GM19468 (cell line): ENCODE results near the gene SCNN1A.

Experiments used
- ATAC-seq: cut with Tn5 transposase; IDR thresholded peaks from one replicate; pipeline ENCODE4 v1.9.1; 2021; ENCODE audit warnings: mild to moderate bottlenecking, moderate library complexity, moderate number of reproducible peaks; ENCODE audit not compliant: unreplicated experiment; ENCODE audit errors: extremely low read depth

SCNN1A gene

GRCh38 chr12:6375269-6376078 lies at the start of gene SCNN1A:
SCNN1A (minus strand) TSS chr12:6375563; CDS start chr12:6374783, 780 bp downstream.
- ATAC-seq: no peak

- no peak for ATAC-seq
Measured at GRCh38 chr12:6424866-6425265, 49.5 kb upstream of the SCNN1A start.

- no peak for ATAC-seq
Measured at GRCh38 chr12:6424008-6424347, 48.6 kb upstream of the SCNN1A start.

- no peak for ATAC-seq
Measured at GRCh38 chr12:6423267-6424007, 48.1 kb upstream of the SCNN1A start.

GRCh38 chr12:6420364-6420763 lies 45.0 kb upstream of the SCNN1A start:
- ATAC-seq: no peak

DNA sequence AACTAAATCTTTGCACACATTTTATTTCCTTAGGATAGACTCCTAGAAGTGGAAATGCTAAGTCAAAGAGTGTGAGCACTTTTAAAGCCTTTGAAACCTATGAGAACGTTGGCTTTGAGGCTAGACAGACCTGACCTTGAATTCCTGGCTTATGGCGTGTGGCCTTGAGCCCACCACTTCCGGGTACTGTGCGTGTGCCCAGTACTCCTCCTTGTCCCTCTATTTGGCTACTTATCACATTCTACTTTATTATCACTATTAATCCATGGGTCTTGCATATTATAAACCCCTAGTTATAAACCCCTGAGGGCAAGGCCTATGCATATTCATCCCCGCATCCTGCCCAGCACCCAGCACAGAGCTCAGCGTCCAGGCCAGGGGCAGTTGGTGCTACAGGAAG lies 43.4 kb upstream of the SCNN1A start:
- no peak for ATAC-seq

- no peak for ATAC-seq
Measured at GRCh38 chr12:6416596-6416995, 41.2 kb upstream of the SCNN1A start.

DNA sequence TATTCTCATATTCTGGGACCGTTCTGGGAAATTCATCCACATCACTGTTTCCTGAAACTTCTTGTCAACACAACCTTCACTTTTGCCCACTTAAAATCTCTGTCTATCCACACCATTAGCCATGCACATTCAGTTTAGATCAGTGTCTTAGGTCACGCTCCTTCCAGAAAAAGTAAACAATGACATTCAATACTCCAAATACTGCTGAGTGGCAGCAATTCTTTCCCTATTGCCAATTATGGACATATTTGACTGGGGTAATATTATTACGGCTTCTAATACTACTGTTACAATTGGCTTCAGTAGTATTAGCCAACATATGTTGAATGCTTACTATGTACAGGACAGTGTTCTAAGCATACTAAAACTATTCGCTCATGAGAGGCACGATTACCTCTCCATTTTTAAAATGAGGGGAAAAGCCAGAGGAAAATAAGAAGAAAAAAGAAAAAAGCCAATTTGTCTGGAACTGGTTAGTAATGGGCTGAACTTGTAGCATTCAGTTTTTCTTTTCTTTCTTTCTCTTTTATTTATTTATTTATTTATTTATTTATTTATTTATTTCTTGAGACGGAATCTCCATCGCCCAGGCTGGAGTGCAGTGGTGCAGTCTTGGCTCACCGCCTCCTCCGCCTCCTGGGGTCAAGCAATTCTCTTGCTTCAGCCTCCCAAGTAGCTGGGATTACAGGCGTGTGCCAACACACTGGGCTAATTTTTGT lies 32.0 kb upstream of the SCNN1A start:
- ATAC-seq: no peak

DNA sequence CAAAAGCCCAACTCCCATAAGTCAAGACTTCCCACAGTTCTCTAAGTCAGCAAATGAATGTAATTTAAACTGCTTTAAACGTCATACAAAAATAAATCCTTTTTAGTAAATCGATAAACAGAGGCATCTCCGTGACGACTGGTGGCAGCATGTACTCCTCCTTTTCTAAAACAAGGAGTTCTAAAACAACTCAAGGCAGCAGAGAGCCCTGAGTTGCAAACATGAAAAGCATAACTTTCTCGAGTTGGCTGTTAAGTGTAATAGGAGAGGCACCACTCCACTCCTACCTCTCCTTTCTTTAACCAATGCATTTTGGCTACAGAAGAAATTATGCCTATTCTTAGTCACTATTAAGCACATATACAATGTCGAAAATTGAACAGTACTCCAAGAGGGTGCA lies 30.6 kb upstream of the SCNN1A start:
- no peak for ATAC-seq

DNA sequence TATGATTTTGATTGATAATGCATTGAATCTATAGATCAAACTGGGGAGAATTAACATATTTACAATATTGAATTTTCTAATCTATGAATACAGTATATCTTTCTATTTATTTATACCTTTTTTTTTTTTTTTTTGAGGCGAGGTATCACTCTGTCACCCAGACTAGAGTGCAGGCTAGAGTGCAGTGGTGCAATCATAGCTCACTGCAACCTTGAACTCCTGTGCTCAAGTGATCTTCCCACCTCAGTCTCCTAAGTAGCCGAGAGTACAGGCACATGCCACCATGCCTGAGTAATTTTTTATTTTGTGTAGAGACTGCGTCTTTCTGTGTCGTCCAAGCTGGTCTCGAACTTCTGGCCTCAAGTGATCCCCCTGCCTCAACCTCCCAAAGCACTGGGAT lies 29.0 kb upstream of the SCNN1A start:
- ATAC-seq: no peak

DNA sequence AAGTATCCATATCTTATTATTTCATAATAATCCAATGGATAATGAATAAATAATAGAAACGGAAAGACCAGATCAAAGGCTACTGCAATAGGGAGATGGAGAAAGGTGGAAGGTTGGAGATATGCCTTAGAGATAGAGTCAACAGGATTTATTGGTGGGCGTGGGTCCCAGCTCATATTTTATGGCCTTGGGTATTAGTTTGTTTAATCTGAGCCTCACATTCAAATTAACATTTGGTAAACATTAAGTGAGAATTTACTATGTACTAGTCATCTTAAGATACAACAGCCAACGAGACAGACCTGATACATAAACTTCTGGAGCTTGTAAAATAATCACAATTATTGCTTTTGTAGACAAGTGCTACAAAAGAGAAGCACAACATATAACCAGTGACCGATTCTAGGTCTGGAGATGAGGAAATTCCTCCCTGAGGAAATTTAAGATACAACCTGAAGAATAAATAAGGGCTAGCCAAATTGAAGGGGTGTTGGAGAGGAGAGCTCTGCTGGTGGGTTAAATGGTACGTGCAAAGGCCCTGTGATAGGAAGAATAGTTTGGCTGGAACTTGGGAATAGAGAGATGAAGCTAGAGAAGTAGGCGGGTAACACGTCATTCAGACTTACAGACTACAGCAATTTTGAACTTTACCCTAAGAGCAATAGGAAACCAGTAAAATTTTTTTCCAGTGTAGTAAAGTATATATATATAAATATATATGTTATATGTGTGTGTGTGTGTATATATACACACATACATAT lies 24.7 kb upstream of the SCNN1A start:
- ATAC-seq: no peak

- ATAC-seq: no peak
Measured at GRCh38 chr12:6396031-6396430, 20.7 kb upstream of the SCNN1A start.

DNA sequence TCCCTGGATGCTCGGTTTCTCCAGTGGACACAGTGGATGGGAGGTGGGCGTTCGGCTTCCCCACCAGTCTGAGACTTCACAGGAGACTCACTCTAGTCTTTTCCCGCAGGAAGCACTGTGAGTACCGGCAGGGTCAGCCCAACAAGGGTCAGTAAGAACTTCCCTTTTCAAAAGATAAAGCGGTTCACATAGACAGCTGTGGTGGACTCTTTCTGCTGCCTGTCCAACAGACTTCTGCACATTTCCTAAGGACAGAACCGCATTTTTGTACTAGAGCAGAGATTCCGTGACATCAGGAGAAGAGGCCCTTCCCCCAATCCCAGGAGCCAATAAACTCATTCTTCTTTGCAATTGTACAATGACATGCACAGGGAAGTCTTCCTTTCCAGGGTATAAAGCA lies 19.0 kb upstream of the SCNN1A start:
- ATAC-seq: no peak

DNA sequence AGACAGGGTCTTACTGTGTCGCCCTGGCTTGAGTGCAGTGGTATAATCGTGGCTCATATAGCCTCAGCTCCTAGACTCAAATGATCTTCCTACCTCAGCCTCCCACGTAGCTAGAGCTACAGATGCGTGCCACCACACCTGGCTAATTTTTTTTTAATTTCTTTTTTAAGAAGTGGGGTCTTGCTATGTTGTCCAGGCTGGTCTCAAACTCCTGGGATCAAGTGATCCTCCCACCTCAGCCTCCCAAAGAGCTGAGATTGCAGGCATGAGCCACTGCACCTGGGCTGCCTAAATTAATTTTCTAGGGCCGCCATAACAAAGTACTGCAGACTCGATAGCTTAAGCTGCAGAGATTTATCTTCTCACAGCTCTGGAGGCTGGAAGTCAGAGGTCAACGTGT lies 17.7 kb upstream of the SCNN1A start:
- no peak for ATAC-seq

DNA sequence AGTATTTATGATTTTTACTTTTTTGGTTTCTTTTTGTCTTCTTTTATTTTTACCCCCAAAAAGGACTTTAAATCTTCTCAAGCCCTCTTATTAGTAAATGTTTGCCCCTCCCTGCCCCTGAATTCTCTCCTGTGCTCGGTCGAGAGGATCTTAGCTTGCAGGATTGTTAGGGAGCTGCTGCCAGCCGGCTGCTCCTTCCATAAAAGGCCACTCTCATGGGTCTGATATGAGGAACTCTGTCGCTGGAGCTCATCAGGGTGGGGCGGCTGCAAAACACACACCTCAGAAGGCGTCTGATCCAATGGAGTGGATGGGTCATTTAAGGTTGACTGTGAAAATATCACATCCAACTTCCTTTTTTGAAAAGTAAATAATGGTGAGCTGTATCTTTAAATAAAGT lies 17.1 kb upstream of the SCNN1A start:
- no peak for ATAC-seq

GRCh38 chr12:6391013-6391412 lies 15.7 kb upstream of the SCNN1A start:
- no peak for ATAC-seq

- no peak for ATAC-seq
Measured at GRCh38 chr12:6390084-6390799, 14.9 kb upstream of the SCNN1A start.

DNA sequence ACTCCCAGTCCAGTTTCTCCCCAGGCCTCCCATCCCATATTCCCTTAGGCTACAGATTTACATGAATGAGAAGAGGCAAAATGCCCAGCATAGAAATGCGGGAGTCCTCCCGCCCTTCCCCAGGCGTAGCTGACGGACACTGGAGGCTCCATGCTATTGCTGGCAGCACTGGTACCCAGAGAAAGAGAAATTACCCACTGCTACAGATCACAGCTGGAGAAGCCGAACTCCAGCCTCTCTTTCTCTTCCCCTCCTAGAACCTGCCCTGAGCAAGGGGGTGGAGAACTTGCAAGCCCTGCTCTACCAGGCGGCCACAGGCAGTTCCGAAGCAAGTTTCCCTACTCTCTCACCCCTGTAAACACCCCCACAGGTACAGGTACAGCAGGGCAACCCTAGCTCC lies 12.2 kb upstream of the SCNN1A start:
- ATAC-seq: no peak

GRCh38 chr12:6386491-6386890 lies 11.1 kb upstream of the SCNN1A start:
- no peak for ATAC-seq

DNA sequence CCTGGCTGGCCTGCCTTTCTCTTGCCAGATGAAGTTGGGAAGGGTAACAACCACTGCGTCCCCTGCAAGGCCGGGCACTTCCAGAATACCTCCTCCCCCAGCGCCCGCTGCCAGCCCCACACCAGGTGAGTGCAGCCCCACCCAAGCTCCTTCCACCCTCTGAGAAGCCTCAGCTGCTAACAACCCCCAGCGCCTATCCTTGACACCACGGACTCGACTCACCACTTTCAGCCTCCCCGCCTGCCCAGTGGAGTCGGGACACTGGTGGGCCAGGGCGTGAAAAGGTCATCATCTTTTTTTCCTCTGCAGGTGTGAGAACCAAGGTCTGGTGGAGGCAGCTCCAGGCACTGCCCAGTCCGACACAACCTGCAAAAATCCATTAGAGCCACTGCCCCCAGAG lies 10.7 kb upstream of the SCNN1A start:
- no peak for ATAC-seq
